Pons (tissue), 1 donor: ENCODE measurements around the gene C19orf44.
A peak's percentile ranks its signal among the peaks of the same experiment; 100 is the strongest.
"Not testable (repeated sequence)": the region's sequence is repeated elsewhere in the genome, so short reads cannot be mapped to it uniquely, and the experiment has no call there.

Experiments
- DNase-seq: peaks from one replicate; pipeline ENCODE4 v3.0.0-alpha.2; 2016; ENCODE audit warnings: low spot score

Gene C19orf44

GRCh38 chr19:16495982-16496612 lies at the start of gene C19orf44, which contains the start of gene CALR3:
TSS of gene C19orf44 (plus strand) at chr19:16496394. CDS start at chr19:16500793, 4,399 bp downstream.
TSS of gene CALR3 (minus strand) at chr19:16496167. CDS start at chr19:16496129, 38 bp downstream.
- DNase-seq: peak; percentile 98

GRCh38 chr19:16446724-16447368 lies 49.3 kb upstream of the C19orf44 start:
- peak; percentile 61 for DNase-seq

- not testable (repeated sequence) for DNase-seq
These were observed 47.3 kb upstream of the C19orf44 start for GRCh38 chr19:16448872-16449271.

DNA sequence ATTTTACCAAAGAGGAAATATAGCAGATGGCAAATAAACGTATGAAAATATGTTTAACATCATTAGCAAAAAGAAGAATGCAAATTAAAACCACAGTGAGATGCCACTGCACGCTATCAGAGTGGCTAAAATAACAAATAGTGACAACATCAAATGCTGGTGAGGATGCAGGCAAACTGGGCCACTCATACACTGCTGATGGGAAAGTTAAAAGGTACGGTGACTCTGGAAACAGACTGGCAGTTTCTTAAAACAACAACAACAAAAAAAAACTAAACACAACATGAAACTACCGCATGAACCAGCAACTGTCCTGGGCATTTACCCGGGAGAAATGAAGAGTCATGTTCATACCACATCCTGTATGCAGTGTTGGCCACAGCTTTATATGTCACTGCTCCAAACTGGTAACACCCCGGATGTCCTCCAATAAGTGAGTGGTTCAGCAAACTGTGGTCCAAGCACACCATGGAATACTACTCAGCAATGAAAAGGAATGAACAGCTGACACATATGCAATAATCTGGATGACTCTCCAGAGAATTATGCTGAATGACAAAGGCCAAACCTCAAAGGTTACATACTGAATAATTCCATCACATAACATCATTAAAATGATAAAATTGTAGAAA lies 46.7 kb upstream of the C19orf44 start:
- no peak for DNase-seq

- no peak for DNase-seq
These were observed 43.9 kb upstream of the C19orf44 start for GRCh38 chr19:16452325-16452724.

DNA sequence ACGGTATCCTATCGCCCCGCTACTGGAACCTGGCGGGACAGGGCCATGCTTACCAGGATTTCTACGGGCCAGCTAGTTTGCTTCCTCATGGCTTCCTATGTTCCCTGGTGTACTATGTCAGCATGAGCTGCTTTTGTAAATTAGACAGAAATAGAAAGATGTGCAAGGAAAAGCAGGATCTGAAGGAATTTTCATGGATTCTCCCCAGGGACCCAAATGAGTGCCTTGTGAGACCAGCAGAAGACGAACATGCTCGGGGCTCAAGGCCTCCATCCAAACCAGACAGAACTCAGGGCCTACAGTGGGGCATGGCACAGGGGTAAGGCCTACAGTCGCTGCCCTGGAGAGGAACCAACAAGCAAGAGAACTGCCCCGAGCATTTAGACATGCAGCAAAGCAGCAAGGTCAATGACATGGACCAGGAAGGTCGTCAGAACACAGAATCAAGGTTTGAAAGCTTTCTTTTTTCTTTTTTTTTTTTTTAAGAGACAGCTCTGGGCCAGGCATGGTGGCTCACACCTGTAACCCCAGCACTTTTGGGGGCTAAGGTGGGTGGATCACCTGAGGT lies 41.8 kb upstream of the C19orf44 start:
- DNase-seq: no peak

DNA sequence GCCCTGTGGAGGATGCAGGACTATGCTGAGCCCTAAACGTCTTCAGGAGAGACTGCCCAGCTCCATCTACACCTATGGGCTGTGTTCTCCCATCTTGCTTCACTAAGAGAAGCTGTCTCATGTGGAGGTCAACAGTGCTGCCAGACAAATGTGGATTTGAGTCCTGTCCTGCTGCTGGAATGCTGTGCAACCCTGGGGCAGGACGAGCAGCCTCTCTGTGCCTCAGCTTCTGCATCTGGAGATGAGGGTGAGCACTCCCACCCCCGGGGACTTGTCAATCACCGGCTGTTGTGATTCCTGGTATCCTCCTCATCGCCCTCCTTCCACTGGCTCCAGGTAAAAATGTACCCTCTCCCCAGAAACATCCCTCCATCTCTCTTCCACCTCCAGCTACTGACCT lies 40.7 kb upstream of the C19orf44 start:
- no peak for DNase-seq

DNA sequence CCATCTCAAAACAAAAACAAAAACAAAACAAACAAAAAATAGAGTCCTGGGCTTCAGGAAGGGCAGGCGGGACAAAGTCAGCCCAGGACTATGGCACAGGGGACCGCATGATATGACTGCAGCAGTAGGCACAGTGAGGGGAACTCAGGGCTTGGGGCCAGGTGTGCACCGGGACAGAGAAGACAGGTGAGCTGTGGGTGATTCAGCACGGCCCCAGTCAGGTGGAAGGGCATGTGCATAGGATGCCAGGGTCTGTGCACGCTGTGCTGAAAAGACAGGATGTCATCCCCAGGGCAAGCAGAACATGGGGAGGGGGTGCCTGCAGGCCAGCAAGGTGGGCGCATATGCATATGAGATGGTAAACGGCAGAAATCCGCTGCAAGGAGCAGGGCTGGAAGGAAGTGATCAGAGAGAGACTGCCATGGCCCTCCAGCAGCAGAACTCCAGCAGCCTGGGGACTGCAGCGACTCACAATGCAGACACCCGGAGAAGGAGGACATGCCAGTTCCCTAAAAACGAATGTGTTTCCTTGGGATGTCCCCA lies 39.5 kb upstream of the C19orf44 start:
- no peak for DNase-seq

GRCh38 chr19:16457195-16457953 lies 38.8 kb upstream of the C19orf44 start:
- DNase-seq: no peak

- DNase-seq: no peak
These were observed 38.3 kb upstream of the C19orf44 start for GRCh38 chr19:16457954-16458331.

GRCh38 chr19:16458391-16459341 lies 37.5 kb upstream of the C19orf44 start:
- no peak for DNase-seq

- no peak for DNase-seq
These were observed 36.5 kb upstream of the C19orf44 start for GRCh38 chr19:16459680-16460079.

DNA sequence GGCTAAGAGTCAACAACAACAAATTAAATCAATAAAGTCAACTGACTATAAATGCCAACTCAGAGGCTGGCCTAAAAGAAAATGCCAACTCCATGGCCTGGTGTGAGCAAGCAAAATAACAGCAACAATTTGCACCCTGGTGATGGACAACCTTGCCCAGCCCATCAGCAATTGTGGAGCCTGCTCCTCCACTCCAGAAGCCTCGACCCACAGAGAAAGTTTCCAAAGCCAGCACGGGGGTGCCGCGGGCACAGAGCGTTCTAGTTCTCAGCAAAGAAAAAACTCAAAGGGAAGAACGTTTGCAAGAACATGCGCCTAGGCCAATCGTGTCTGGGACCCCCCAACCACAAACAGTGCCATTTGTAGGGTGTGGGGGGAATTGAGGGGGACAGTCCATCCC lies 35.7 kb upstream of the C19orf44 start:
- DNase-seq: no peak

DNA sequence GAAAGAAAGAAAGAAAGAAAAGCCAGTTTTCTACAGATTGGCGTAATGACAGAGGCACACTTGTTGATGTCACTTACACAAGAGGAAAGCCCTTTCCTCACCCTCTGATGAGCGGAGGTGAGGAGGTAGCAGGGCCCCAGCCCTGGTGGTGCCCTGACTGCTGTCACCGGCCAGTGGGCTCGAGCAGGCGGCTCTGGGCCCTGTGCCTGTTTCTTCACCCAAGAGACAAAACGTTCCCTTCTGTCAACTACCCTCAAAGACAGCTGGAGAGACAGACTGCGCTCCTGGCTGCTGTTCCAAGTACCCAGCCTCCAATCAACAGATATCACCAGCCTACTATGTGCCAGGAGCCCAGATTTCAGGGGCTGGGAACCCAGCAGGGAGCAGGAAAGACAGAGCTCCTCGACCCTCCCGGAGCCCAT lies 34.6 kb upstream of the C19orf44 start:
- DNase-seq: no peak

GRCh38 chr19:16462757-16463250 lies 33.4 kb upstream of the C19orf44 start:
- DNase-seq: no peak

DNA sequence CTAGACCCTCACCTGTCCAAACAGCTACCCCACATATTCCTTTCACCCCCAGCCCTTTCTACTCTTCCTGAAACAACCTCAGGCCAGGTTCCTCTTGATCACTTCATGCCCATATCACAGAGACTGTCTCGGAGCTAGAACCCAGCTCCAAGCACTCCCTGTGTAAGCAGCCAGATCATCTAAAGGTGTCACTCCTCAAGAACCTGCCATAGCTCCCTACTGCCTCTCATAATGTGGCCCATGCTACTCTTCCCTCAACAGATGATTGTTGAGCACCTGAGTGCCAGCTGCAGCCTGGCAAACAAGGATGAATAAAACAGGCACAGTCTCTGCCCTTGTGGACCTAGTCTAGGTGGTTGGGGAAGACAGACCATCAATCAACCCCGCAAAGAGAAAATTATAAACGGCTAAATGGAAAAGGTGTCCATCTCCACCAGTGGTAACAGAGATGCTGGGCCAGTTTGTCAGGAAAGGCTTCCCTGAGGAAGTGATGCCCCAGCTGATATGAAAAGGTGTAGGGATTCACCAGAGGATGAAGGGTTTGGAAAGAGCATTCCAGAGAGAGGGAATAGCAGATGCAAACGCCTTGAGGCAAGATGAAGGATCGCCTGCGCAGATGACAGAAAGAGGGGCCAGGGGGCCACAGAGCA lies 32.7 kb upstream of the C19orf44 start:
- DNase-seq: no peak

GRCh38 chr19:16463991-16464575 lies 32.1 kb upstream of the C19orf44 start:
- DNase-seq: no peak

GRCh38 chr19:16465239-16465638 lies 31.0 kb upstream of the C19orf44 start:
- no peak for DNase-seq

- not testable (repeated sequence) for DNase-seq
These were observed 29.3 kb upstream of the C19orf44 start for GRCh38 chr19:16466802-16467427.
